ENCODE results near the gene SNN. TPM values are rescaled to one million over a fixed set of nuclear protein-coding genes. Genes with fewer than 3 reads are reported as not detected.
A peak's percentile ranks its signal among the peaks of the same experiment; 100 is the strongest.

SNN gene
- total and polyA plus RNA-seq, 9 of the 15 experiments (the other 6 are each of a cell fraction or from before 2014, with no cell fraction given) = 0.07 to 2.9 (median 1.9) TPM

DNA sequence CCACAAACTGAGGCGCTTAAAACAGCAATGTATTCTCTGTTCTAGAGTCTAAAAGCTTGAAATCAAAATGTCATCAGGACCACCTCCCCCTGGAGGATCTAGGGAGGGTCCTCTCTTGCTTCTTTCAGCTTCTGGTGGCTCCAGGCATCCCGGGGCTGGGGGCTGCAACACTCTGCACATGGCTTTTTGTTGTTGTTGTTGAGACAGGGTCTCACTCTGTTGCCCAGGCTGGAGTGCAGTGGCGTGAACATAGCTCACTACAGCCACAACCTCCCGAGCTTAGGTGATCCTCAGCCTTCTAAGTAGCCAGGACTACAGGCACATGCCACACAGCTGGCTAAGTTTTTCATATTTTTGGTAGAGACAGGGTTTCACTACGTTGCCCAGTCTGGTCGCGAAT is 37.0 kb upstream of the SNN start:
- CTCF ChIA-PET (ENCODE audit: low intra/inter-chr PET ratio) = no interaction called here
- Histone ChIP-seq H4K20me1 (replicated peaks; ENCODE audit: control insufficient read depth, insufficient read depth, low read length) (no peaks in the 10 kb centered on the region), H3K36me3 (ENCODE audit: control insufficient read depth, insufficient read depth, low read length) (no peaks in the 10 kb centered on the region), H3K27ac (ENCODE audit: extremely low read depth, low read depth, low read length) (no peak overlapping the region), H3K9me1 (ENCODE audit: control insufficient read depth, insufficient read depth, low read length) (no peaks in the 10 kb centered on the region), H3K9ac (ENCODE audit: insufficient read depth in 1 of 2, low read depth in 2 of 2, low read length in 2 of 2) (no peak overlapping the region), H3K9me3 (replicated peaks; ENCODE audit: control insufficient read depth, insufficient read depth, low read depth, low read length) (no peaks in the 10 kb centered on the region), H3K27me3 (ENCODE audit: control insufficient read depth in 2 of 2, insufficient read depth in 2 of 2, low read length in 2 of 2) (peaks cover 3 to 35% of the 10 kb centered on the region in 2 experiments; a peak in 4 of 5 replicates), H3K4me2 (ENCODE audit: insufficient read depth, low read length) (no peak overlapping the region), H3K4me1 (replicated peaks in 1 of 2; ENCODE audit: control insufficient read depth in 2 of 2, insufficient read depth in 2 of 2, low read length in 2 of 2) (peaks cover 8 to 15% of the 10 kb centered on the region in 2 experiments), H3K79me2 (ENCODE audit: control insufficient read depth, insufficient read depth, low read length) (no peaks in the 10 kb centered on the region), H2AFZ (ENCODE audit: low read depth, low read length) (no peak overlapping the region), H3K4me3 (no peak overlapping the region)
- DNase-seq (ENCODE audit: extremely low read depth in 1 of 4, low spot score in 3 of 4) (no peak), ATAC-seq (no peak), FAIRE-seq (no peak)
- WGBS (ENCODE audit: insufficient coverage, low coverage, missing lambda C conversion rate) = 35% methylated on average over 7 of the region's 7 CpGs
- BruUV-seq (replicated peaks) = no TSS peak
- intact Hi-C loops (cut with micrococcal nuclease) (no loop called here), in situ Hi-C loops (cut with MboI) (no loop called here)
- TF ChIP-seq TEAD4 (IDR thresholded peaks at IDR 0.05; ENCODE audit: low read length) (no peak), TEAD4 (CRISPR knock-in tag; IDR thresholded peaks at IDR 0.05; ENCODE audit: borderline replicate concordance) (no peak), STAT5A (IDR thresholded peaks at IDR 0.05; ENCODE audit: borderline replicate concordance, low read length) (no peak), RFX1 (IDR thresholded peaks at IDR 0.05) (no peak), ZNF830 (CRISPR knock-in tag; IDR thresholded peaks at IDR 0.05) (no peak), CREB1 (IDR thresholded peaks at IDR 0.05) (no peak), CREB1 (CRISPR knock-in tag; IDR thresholded peaks at IDR 0.05) (no peak), ZNF121 (CRISPR knock-in tag; conservative IDR thresholded peaks at IDR 0.05) (peak; percentile 83), MAZ (CRISPR knock-in tag; conservative IDR thresholded peaks at IDR 0.05 in 1 of 2, IDR thresholded peaks at IDR 0.05 in 1 of 2) (no peak)
- POLR2A ChIA-PET = interaction anchor here (0.6 to 1.2 kb wide), 4 partner anchors 9 to 28 kb away, joined by 3 to 4 read pairs (median 3); no protein-coding TSS in a partner anchor

Measured in K562 (cell line).